Measurements from ENCODE around the gene OR52A1. TPM values are rescaled to one million over a fixed set of nuclear protein-coding genes. Genes with fewer than 3 reads are reported as not detected.

OR52A1 gene
- total RNA-seq, 1 experiment from 2014 or later = not detected

Other genes with a start within 250 kb of the OR52A1 start
- gene OR51G2, start 235.4 kb downstream of the OR52A1 start, total RNA-seq (2014; rRNA removed; shearing (Covaris generic)) = not detected in 2 replicates
- gene OR51G1, start 230.4 kb downstream of the OR52A1 start, total RNA-seq (2014; rRNA removed; shearing (Covaris generic)) = not detected in 2 replicates
- gene OR51A4, start 207.2 kb downstream of the OR52A1 start, total RNA-seq (2014; rRNA removed; shearing (Covaris generic)) = not detected in 2 replicates
- gene OR51A2, start 199.0 kb downstream of the OR52A1 start, total RNA-seq (2014; rRNA removed; shearing (Covaris generic)) = not detected in 2 replicates
- not detected in 2 replicates for gene OR51L1, start 159.9 kb downstream of the OR52A1 start, total RNA-seq (2014; rRNA removed; shearing (Covaris generic))
- gene OR52J3, start 108.2 kb downstream of the OR52A1 start, total RNA-seq (2014; rRNA removed; shearing (Covaris generic)) = not detected in 2 replicates
- gene OR52E2, start 95.1 kb downstream of the OR52A1 start, total RNA-seq (2014; rRNA removed; shearing (Covaris generic)) = not detected in 2 replicates
- not detected in 2 replicates for gene OR52E1, start 85.2 kb downstream of the OR52A1 start, total RNA-seq (2014; rRNA removed; shearing (Covaris generic))
- gene OR52A5, start 16.4 kb downstream of the OR52A1 start, total RNA-seq (2014; rRNA removed; shearing (Covaris generic)) = not detected in 2 replicates
- not detected in 2 replicates for gene OR51V1, start 45.9 kb upstream of the OR52A1 start, total RNA-seq (2014; rRNA removed; shearing (Covaris generic))
- not detected in 2 replicates for gene HBB, start 72.3 kb upstream of the OR52A1 start, total RNA-seq (2014; rRNA removed; shearing (Covaris generic))
- not detected in 2 replicates for gene HBD, start 79.7 kb upstream of the OR52A1 start, total RNA-seq (2014; rRNA removed; shearing (Covaris generic))
- gene HBG1, start 95.1 kb upstream of the OR52A1 start, total RNA-seq (2014; rRNA removed; shearing (Covaris generic)) = not detected in 2 replicates
- gene HBG2, start 100.0 kb upstream of the OR52A1 start, total RNA-seq (2014; rRNA removed; shearing (Covaris generic)) = 1.4 and 4.4 TPM in 2 replicates
- 21.8 and 22.2 TPM in 2 replicates for gene HBE1, start 115.2 kb upstream of the OR52A1 start, total RNA-seq (2014; rRNA removed; shearing (Covaris generic))
- gene OR51B4, start 147.2 kb upstream of the OR52A1 start, total RNA-seq (2014; rRNA removed; shearing (Covaris generic)) = 9.0 and 10.7 TPM in 2 replicates
- 0.53 and 0.83 TPM in 2 replicates for gene OR51B2, start 169.5 kb upstream of the OR52A1 start, total RNA-seq (2014; rRNA removed; shearing (Covaris generic))
- 15.1 and 15.8 TPM in 2 replicates for gene OR51B5, start 188.8 kb upstream of the OR52A1 start, total RNA-seq (2014; rRNA removed; shearing (Covaris generic))
- gene OR51B6, start 196.8 kb upstream of the OR52A1 start, total RNA-seq (2014; rRNA removed; shearing (Covaris generic)) = not detected in 2 replicates
- not detected in 2 replicates for gene OR51M1, start 229.1 kb upstream of the OR52A1 start, total RNA-seq (2014; rRNA removed; shearing (Covaris generic))